NOMO-1 treated with dmso at 0.1 percent for 144 hours (cell line): ENCODE measurements around the gene MUC2.

ENCODE experiments used
- DNase-seq: peaks from one replicate; lab custom pipeline; 2025; ENCODE audit not compliant: unreplicated experiment; lab: John Stamatoyannopoulos, UW

Gene MUC2

GRCh38 chr11:1118755-1119603 lies 44.3 kb downstream of the MUC2 start:
- DNase-seq = no peak

GRCh38 chr11:1119604-1120146 lies 45.0 kb downstream of the MUC2 start:
- no peak for DNase-seq

GRCh38 chr11:1120532-1121330 lies 46.1 kb downstream of the MUC2 start:
- DNase-seq = no peak

DNA sequence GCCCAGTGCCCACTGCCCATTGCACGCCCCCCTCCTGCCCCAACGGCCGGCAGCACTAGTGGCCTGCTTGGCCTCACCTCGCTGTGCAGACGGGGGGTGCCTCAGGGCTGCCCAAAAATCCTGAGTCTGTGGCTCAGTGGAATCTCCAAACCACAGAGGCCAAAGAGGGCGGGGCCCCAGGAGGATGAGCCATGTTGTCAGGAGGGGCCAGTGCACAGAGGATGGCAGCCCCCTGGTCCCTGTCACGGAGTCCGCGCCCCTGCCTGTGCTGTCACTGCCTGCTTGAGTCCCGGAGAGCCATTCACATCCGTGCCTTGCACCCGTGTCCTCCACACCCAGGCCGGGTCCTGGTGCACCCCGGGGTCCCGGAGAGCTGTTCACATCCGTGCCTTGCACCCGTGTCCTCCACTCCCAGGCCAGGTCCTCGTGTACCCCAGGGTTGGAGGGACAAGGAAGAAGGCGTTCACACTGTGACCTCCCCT lies 46.7 kb downstream of the MUC2 start:
- DNase-seq = no peak

DNA sequence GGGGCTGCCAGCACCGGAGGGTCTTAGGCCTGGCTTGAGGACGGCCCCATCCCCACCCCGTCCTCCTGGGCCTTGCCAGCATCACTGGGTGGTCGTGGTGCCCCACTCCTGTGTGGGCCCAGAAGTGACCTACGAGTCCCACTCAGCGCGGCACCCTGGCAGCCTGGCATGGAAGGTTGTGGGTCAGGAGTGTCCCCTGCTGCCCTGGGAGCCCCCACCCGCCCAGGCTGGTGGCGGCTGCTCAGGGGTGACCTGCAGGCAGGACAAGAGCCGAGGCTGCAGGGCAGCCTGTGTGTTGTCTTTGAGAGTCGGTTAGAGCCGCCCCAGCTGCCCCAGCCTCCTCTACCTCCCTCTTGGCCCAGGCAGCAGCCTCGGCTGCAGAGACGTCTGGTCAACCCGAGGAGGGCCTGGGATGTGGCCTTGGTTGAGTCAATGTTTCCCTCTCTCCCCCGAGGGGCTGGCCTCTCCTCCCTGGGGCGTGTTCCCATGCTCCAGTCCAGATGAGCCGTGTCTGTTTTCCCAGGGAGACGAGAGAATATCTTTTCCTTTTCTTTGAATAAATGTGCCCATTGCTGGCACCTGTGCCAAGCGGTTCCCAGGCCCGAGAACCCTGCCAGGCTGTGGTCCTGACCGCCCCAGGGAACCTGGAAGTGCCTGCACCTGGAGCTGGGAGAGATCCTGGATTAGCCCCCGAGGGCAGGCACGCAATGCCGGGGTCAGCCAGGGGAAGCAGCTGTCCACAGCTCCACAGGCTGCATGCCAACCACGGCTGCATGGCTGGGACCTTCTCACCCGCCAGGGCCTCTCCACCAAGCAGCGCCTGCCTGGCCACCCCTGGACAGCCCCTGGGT lies 47.4 kb downstream of the MUC2 start:
- DNase-seq = no peak

DNA sequence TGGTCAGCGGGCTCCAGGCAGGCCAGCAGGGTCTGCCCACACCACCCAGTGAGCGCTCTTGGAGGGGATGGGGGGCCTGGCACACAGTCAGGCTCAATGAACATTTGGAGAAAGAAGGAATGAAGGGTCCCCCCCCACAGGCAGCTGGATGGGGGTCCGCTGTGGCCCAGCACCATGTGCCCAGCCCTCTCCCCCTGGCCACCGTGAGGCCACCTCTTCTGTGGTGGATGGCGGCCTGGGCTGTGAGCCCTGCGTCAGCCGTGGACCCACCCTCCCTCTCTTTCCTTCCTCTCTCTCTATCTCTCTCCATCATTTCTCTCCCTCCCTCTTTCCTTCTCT lies 48.0 kb downstream of the MUC2 start:
- DNase-seq = no peak

- no peak for DNase-seq
Measured at GRCh38 chr11:1123970-1124369, 49.3 kb downstream of the MUC2 start.
